Hepatocyte (in vitro differentiated cells): Measurements from ENCODE around the gene KRT80. TPM values are rescaled to one million over a fixed set of nuclear protein-coding genes. Genes with fewer than 3 reads are reported as not detected.

ENCODE experiments used
- DNase-seq: peaks from one replicate; pipeline ENCODE4 v3.0.0-alpha.2; 2016; ENCODE audit warnings: low spot score
- H2AFZ ChIP-seq: fragments of 200-600 bp; sonication (generic); 2 replicates; pipeline ENCODE4 v1.6.0; 2016; ENCODE audit warnings: antibody characterized with exemption, mild to moderate bottlenecking
- H3K27ac ChIP-seq: fragments of 200-600 bp; sonication (generic); 2 replicates; pipeline ENCODE4 v1.5.1; 2016; ENCODE audit warnings: mild to moderate bottlenecking
- H3K27me3 ChIP-seq: fragments of 200-600 bp; sonication (generic); 2 replicates; pipeline ENCODE4 v1.6.1; 2016
- H3K36me3 ChIP-seq: fragments of 200-600 bp; sonication (generic); replicated peaks from 2 replicates; pipeline ENCODE4 v1.5.1; 2016; ENCODE audit warnings: low read depth; ENCODE audit not compliant: insufficient read depth
- H3K4me1 ChIP-seq: fragments of 200-600 bp; sonication (generic); 2 replicates; pipeline ENCODE4 v1.5.1; 2016; ENCODE audit warnings: mild to moderate bottlenecking, moderate library complexity; ENCODE audit not compliant: insufficient read depth
- H3K4me2 ChIP-seq: fragments of 200-600 bp; sonication (generic); 2 replicates; pipeline ENCODE4 v1.6.0; 2016
- H3K4me3 ChIP-seq: fragments of 200-600 bp; sonication (generic); 2 replicates; pipeline ENCODE4 v1.5.1; 2016; ENCODE audit warnings: mild to moderate bottlenecking
- H3K79me2 ChIP-seq: fragments of 200-600 bp; sonication (generic); 2 replicates; pipeline ENCODE4 v1.6.0; 2017; ENCODE audit warnings: mild to moderate bottlenecking
- H3K9me2 ChIP-seq: fragments of 200-600 bp; sonication (generic); replicated peaks from 2 replicates; pipeline ENCODE4 v1.6.0; 2017; ENCODE audit warnings: mild to moderate bottlenecking; ENCODE audit not compliant: insufficient read depth
- H3K9me3 ChIP-seq: fragments of 200-600 bp; sonication (generic); 2 replicates; pipeline ENCODE4 v1.5.1; 2016; ENCODE audit warnings: low read depth, mild to moderate bottlenecking
- H4K20me1 ChIP-seq: fragments of 200-600 bp; sonication (generic); 2 replicates; pipeline ENCODE4 v1.6.0; 2016; ENCODE audit warnings: mild to moderate bottlenecking; ENCODE audit not compliant: insufficient read depth, poor library complexity, severe bottlenecking
- EZH2 ChIP-seq: fragments of 200-600 bp; sonication (generic); IDR thresholded peaks from 2 replicates; pipeline ENCODE4 v1.6.1; 2016; ENCODE audit warnings: antibody characterized with exemption, mild to moderate bottlenecking, borderline replicate concordance
- EZH2phosphoT487 ChIP-seq: fragments of 200-600 bp; sonication (generic); IDR thresholded peaks from one replicate; pipeline ENCODE4 v1.6.1; 2018; ENCODE audit warnings: antibody characterized with exemption, mild to moderate bottlenecking, low read depth, moderate library complexity; ENCODE audit not compliant: unreplicated experiment, severe bottlenecking
- whole genome bisulfite sequencing: methylation state at CpG from one replicate; pipeline ENCODE4 v1.1.6; 2016; ENCODE audit warnings: low lambda C conversion rate; ENCODE audit errors: missing lambda C conversion rate; 5-methylcytosine and 5-hydroxymethylcytosine counted together
- polyA plus RNA-seq: library from polyadenylated mRNA; unstranded; fragments of >200 nt; fragmentation: Nextera tagmentation; extraction: Ambion mirVana; gene quantifications from 2 replicates; pipeline ENCODE4 v1.2.1, GENCODE V29; 2016
- total RNA-seq: library from RNA; depleted of rRNA; stranded (reverse); fragments of >200 nt; gene quantifications from 2 replicates; pipeline ENCODE4 v1.2.3, GENCODE V29; 2014
- TF ChIP-seq, protein P1 (sequence below): fragments of 200-600 bp; sonication (generic); IDR thresholded peaks from 2 replicates; pipeline ENCODE4 v1.5.1; 2016; ENCODE audit warnings: antibody characterized with exemption, mild to moderate bottlenecking; ENCODE audit not compliant: poor library complexity

Gene KRT80
- total and polyA plus RNA-seq, 2 experiments from 2014 or later, result 0.77 to 1.2 TPM

DNA sequence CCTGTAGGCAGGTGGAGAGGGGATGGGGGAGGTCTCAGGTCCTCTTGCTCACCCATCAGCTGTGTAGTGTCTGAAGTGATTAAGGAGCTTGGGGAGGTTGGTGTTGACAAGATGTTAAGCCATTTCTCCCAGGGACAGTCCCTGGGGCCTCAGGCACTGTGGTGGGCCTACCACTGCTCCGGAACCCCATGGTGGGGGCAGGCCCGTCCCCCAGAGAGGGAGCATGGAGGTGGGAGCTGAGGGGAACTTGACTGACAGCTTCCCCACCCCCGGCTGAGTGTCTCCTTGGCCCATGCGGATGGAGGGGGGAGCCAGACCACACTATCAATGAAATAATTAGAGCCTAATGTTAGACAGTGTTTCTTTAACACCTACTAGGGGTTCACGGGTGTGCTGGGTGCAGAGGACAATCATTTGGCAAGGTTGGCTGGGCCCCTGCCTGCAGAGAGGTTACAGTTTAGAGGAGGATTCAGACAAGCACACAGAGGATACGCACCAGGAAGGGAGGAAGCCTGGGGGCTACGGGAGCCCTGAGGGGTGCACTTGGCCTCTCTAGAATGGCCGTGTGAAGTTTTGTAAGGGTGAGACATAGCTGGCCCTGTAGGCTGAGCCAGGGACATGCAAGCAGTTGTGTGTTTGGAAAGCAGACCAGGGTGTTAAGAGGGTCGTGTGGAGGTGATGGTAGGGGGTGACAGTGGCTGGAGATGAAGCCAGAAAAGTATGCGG lies 19.3 kb upstream of the KRT80 start:
- no peaks in the 10 kb centered on the region for H3K4me1 ChIP-seq
- no peak overlapping the region for H3K4me2 ChIP-seq
- no peak overlapping the region for H3K4me3 ChIP-seq
- no peak for DNase-seq
- no peaks in the 10 kb centered on the region for H4K20me1 ChIP-seq
- H3K79me2 ChIP-seq, result no peaks in the 10 kb centered on the region
- H2AFZ ChIP-seq, result no peak overlapping the region
- no peaks in the 10 kb centered on the region for H3K27me3 ChIP-seq
- TF ChIP-seq, protein P1, sequence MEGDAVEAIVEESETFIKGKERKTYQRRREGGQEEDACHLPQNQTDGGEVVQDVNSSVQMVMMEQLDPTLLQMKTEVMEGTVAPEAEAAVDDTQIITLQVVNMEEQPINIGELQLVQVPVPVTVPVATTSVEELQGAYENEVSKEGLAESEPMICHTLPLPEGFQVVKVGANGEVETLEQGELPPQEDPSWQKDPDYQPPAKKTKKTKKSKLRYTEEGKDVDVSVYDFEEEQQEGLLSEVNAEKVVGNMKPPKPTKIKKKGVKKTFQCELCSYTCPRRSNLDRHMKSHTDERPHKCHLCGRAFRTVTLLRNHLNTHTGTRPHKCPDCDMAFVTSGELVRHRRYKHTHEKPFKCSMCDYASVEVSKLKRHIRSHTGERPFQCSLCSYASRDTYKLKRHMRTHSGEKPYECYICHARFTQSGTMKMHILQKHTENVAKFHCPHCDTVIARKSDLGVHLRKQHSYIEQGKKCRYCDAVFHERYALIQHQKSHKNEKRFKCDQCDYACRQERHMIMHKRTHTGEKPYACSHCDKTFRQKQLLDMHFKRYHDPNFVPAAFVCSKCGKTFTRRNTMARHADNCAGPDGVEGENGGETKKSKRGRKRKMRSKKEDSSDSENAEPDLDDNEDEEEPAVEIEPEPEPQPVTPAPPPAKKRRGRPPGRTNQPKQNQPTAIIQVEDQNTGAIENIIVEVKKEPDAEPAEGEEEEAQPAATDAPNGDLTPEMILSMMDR, result no peak
- TF ChIP-seq EZH2 (no peak), EZH2phosphoT487 (no peak)
- H3K9me3 ChIP-seq, result no peaks in the 10 kb centered on the region
- H3K27ac ChIP-seq, result no peak overlapping the region
- WGBS, result 86% methylated on average over 10 of the region's 10 CpGs
- no peaks in the 10 kb centered on the region for H3K36me3 ChIP-seq
- H3K9me2 ChIP-seq, result no peaks in the 10 kb centered on the region

DNA sequence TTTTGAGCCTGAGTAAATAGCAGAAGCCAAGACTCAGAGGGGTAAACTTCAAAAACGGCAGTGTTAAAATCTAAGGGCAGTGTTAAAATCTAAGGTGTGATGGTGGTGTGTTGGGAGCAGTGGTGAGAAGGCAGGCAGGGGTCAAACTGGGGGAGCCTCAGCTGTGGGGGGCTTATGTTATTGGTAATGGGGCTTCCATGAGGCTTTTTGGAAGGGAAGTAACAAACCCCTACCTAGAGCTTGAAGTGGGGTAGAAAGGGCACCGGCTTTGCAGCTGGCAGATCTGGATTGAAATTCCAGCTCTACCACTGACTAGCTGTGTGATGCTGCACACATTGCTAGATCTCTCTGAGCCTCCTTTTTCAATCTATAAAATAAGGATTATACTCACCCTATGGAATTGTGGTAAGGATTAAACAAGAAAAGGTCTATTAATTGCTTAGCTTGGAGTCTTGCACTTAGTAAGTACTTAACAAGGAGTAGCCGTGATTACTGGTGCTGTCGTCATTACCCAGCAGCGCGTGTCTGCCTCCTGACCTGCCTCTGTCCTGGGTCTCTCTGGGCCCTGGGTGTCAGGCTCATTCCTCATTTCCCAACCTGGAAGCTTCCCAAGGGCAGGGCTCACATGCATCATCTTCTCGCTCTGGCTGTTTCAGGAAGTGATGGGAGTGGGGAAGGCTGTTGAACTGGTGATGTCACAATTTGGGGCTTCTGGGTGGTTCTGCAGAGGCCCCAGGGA lies 18.5 kb upstream of the KRT80 start:
- Histone ChIP-seq H3K36me3 (no peaks in the 10 kb centered on the region), H3K9me3 (no peaks in the 10 kb centered on the region), H3K4me1 (no peaks in the 10 kb centered on the region), H3K27me3 (no peaks in the 10 kb centered on the region), H3K4me3 (no peak overlapping the region), H3K27ac (no peak overlapping the region), H3K4me2 (no peak overlapping the region), H3K9me2 (no peaks in the 10 kb centered on the region), H4K20me1 (no peaks in the 10 kb centered on the region), H2AFZ (no peak overlapping the region), H3K79me2 (no peaks in the 10 kb centered on the region)
- WGBS, result 87% methylated on average over 7 of the region's 7 CpGs
- TF ChIP-seq EZH2 (no peak), EZH2phosphoT487 (no peak)
- TF ChIP-seq, protein P1, result no peak
- DNase-seq, result no peak

DNA sequence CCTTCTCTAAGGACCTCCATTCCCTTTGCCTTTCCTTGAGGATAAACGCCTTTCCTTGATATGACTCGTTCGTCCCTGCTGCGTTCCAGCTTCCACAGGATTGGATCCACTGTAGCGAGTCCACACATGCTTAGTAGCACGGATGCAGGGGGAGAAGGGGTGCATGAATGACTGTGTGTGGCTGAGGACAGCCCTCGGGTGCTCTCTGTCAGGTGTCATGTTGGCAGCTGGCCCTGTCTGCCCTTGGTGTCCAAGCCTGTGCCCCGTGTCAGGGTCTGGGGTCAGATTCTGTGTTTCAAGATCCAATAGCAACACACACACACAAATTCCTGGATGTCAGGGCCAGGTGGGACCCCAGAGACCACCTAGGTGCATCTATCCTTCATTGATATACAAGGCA lies 17.5 kb upstream of the KRT80 start:
- TF ChIP-seq, protein P1, result no peak
- TF ChIP-seq EZH2phosphoT487 (no peak), EZH2 (no peak)
- Histone ChIP-seq H3K9me3 (no peaks in the 10 kb centered on the region), H2AFZ (no peak overlapping the region), H3K36me3 (no peaks in the 10 kb centered on the region), H3K4me2 (no peak overlapping the region), H4K20me1 (no peaks in the 10 kb centered on the region), H3K79me2 (no peaks in the 10 kb centered on the region), H3K4me3 (no peak overlapping the region), H3K4me1 (no peaks in the 10 kb centered on the region), H3K9me2 (no peaks in the 10 kb centered on the region), H3K27me3 (no peaks in the 10 kb centered on the region), H3K27ac (no peak overlapping the region)
- no peak for DNase-seq
- WGBS, result 82% methylated on average over 8 of the region's 8 CpGs
